ENCODE measurements around the gene PACSIN2.
"Not testable (repeated sequence)": the region's sequence is repeated elsewhere in the genome, so short reads cannot be mapped to it uniquely, and the experiment has no call there.

The PACSIN2 gene

GRCh38 chr22:43014869-43015676, at the start of gene PACSIN2:
Gene PACSIN2, minus strand, starts transcription at chr22:43015149. Its CDS starts 103,069 bp downstream, at chr22:42912080.
- DNase-seq: peak; percentile 93

GRCh38 chr22:43060183-43060582, 45.2 kb upstream of the PACSIN2 start:
- DNase-seq: no peak

GRCh38 chr22:43057641-43058040, 42.7 kb upstream of the PACSIN2 start:
- DNase-seq: no peak

- no peak for DNase-seq
Observed at GRCh38 chr22:43053176-43053575, 38.2 kb upstream of the PACSIN2 start.

- no peak for DNase-seq
Observed at GRCh38 chr22:43050995-43051394, 36.0 kb upstream of the PACSIN2 start.

GRCh38 chr22:43047605-43048004, 32.7 kb upstream of the PACSIN2 start:
- DNase-seq: no peak

GRCh38 chr22:43044290-43044712, 29.4 kb upstream of the PACSIN2 start:
- DNase-seq: no peak

- no peak for DNase-seq
Observed at GRCh38 chr22:43042101-43042780, 27.3 kb upstream of the PACSIN2 start.

- DNase-seq: no peak
Observed at GRCh38 chr22:43039800-43040199, 24.9 kb upstream of the PACSIN2 start.

GRCh38 chr22:43038325-43038724, 23.4 kb upstream of the PACSIN2 start:
- DNase-seq: no peak

- no peak for DNase-seq
Observed at GRCh38 chr22:43036282-43036829, 21.4 kb upstream of the PACSIN2 start.

- DNase-seq: no peak
Observed at GRCh38 chr22:43035250-43035649, 20.3 kb upstream of the PACSIN2 start.

- no peak for DNase-seq
Observed at GRCh38 chr22:43031617-43032016, 16.7 kb upstream of the PACSIN2 start.

- no peak for DNase-seq
Observed at GRCh38 chr22:43018615-43019014, 3.7 kb upstream of the PACSIN2 start.

GRCh38 chr22:43017525-43018460, 2.8 kb upstream of the PACSIN2 start:
- DNase-seq: no peak

GRCh38 chr22:43016150-43016549, 1.2 kb upstream of the PACSIN2 start:
- DNase-seq: not testable (repeated sequence)

- DNase-seq: no peak
Observed at GRCh38 chr22:43015677-43016042, 711 bp upstream of the PACSIN2 start.

GRCh38 chr22:43014316-43014868, 557 bp downstream of the PACSIN2 start:
- no peak for DNase-seq

GRCh38 chr22:43013355-43014315, 1.3 kb downstream of the PACSIN2 start:
- no peak for DNase-seq

GRCh38 chr22:43012390-43012789, 2.6 kb downstream of the PACSIN2 start:
- DNase-seq: no peak

- DNase-seq: no peak
Observed at GRCh38 chr22:43011079-43011478, 3.9 kb downstream of the PACSIN2 start.
